Vagina (tissue), 2 donors: ENCODE data around the gene MAPK11.

Source experiments
- POLR2A ChIP-seq, 2 donors: fragments of 450-650 bp; IDR thresholded peaks; one replicate each; pipeline ENCODE4 v1.6.1; 2017; ENCODE audit warnings: antibody characterized with exemption in 2 of 2, mild to moderate bottlenecking in 2 of 2, moderate library complexity in 2 of 2
- POLR2AphosphoS5 ChIP-seq, 2 donors: sonication (generic); formaldehyde crosslinking; IDR thresholded peaks; one replicate each; pipeline ENCODE4 v1.9.0; 2017; ENCODE audit warnings: antibody characterized with exemption in 2 of 2, mild to moderate bottlenecking in 2 of 2, low read depth in 1 of 2; ENCODE audit not compliant: insufficient read depth in 1 of 2
- TF ChIP-seq, protein P1 (sequence below), 3 experiments: fragments of 450-650 bp in 2 of 3; fragments of 200-600 bp in 1 of 3; sonication (generic) in 1 of 3; IDR thresholded peaks; one replicate each; pipeline ENCODE4 v1.5.1; 2017 to 2019; ENCODE audit warnings: antibody characterized with exemption in 3 of 3, mild to moderate bottlenecking in 2 of 3, moderate library complexity in 2 of 3

DNA sequence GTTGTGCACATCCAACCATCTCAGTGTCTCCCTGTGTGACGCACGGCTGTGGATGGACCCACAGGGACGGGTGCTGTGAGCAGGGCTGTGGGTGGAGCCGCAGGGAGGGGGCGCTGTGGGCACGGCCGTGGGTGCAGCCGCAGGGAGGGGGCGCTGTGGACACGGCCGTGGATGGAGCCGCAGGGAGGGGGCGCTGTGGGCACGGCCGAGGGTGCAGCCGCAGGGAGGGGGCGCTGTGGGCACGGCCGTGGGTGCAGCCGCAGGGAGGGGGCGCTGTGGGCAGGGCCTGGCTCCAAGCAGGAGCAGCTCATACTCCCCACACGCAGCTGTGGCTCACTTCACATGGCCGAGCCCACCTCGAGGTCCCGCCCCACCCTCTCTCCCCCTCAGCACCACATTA, 6.0 kb upstream of the MAPK11 start:
- TF ChIP-seq, protein P1, sequence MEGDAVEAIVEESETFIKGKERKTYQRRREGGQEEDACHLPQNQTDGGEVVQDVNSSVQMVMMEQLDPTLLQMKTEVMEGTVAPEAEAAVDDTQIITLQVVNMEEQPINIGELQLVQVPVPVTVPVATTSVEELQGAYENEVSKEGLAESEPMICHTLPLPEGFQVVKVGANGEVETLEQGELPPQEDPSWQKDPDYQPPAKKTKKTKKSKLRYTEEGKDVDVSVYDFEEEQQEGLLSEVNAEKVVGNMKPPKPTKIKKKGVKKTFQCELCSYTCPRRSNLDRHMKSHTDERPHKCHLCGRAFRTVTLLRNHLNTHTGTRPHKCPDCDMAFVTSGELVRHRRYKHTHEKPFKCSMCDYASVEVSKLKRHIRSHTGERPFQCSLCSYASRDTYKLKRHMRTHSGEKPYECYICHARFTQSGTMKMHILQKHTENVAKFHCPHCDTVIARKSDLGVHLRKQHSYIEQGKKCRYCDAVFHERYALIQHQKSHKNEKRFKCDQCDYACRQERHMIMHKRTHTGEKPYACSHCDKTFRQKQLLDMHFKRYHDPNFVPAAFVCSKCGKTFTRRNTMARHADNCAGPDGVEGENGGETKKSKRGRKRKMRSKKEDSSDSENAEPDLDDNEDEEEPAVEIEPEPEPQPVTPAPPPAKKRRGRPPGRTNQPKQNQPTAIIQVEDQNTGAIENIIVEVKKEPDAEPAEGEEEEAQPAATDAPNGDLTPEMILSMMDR (IDR thresholded peaks at IDR 0.05) = no peak
- TF ChIP-seq POLR2A (IDR thresholded peaks at IDR 0.05) (no peak), POLR2AphosphoS5 (IDR thresholded peaks at IDR 0.05; ENCODE audit: insufficient read depth in 1 of 2, low read depth in 1 of 2) (no peak)
